Hepatocyte (in vitro differentiated cells): ENCODE data around the gene JARID2. TPM values are rescaled to one million over a fixed set of nuclear protein-coding genes. Genes with fewer than 3 reads are reported as not detected.
A peak's percentile ranks its signal among the peaks of the same experiment; 100 is the strongest.

Experiments used
- DNase-seq: peaks from one replicate; pipeline ENCODE4 v3.0.0-alpha.2; 2016; ENCODE audit warnings: low spot score
- H2AFZ ChIP-seq: fragments of 200-600 bp; sonication (generic); 2 replicates; pipeline ENCODE4 v1.6.0; 2016; ENCODE audit warnings: antibody characterized with exemption, mild to moderate bottlenecking
- H3K27ac ChIP-seq: fragments of 200-600 bp; sonication (generic); 2 replicates; pipeline ENCODE4 v1.5.1; 2016; ENCODE audit warnings: mild to moderate bottlenecking
- H3K27me3 ChIP-seq: fragments of 200-600 bp; sonication (generic); 2 replicates; pipeline ENCODE4 v1.6.1; 2016
- H3K36me3 ChIP-seq: fragments of 200-600 bp; sonication (generic); replicated peaks from 2 replicates; pipeline ENCODE4 v1.5.1; 2016; ENCODE audit warnings: low read depth; ENCODE audit not compliant: insufficient read depth
- H3K4me1 ChIP-seq: fragments of 200-600 bp; sonication (generic); 2 replicates; pipeline ENCODE4 v1.5.1; 2016; ENCODE audit warnings: mild to moderate bottlenecking, moderate library complexity; ENCODE audit not compliant: insufficient read depth
- H3K4me2 ChIP-seq: fragments of 200-600 bp; sonication (generic); 2 replicates; pipeline ENCODE4 v1.6.0; 2016
- H3K4me3 ChIP-seq: fragments of 200-600 bp; sonication (generic); 2 replicates; pipeline ENCODE4 v1.5.1; 2016; ENCODE audit warnings: mild to moderate bottlenecking
- H3K79me2 ChIP-seq: fragments of 200-600 bp; sonication (generic); 2 replicates; pipeline ENCODE4 v1.6.0; 2017; ENCODE audit warnings: mild to moderate bottlenecking
- H3K9me2 ChIP-seq: fragments of 200-600 bp; sonication (generic); replicated peaks from 2 replicates; pipeline ENCODE4 v1.6.0; 2017; ENCODE audit warnings: mild to moderate bottlenecking; ENCODE audit not compliant: insufficient read depth
- H3K9me3 ChIP-seq: fragments of 200-600 bp; sonication (generic); 2 replicates; pipeline ENCODE4 v1.5.1; 2016; ENCODE audit warnings: low read depth, mild to moderate bottlenecking
- H4K20me1 ChIP-seq: fragments of 200-600 bp; sonication (generic); 2 replicates; pipeline ENCODE4 v1.6.0; 2016; ENCODE audit warnings: mild to moderate bottlenecking; ENCODE audit not compliant: insufficient read depth, poor library complexity, severe bottlenecking
- EZH2 ChIP-seq: fragments of 200-600 bp; sonication (generic); IDR thresholded peaks from 2 replicates; pipeline ENCODE4 v1.6.1; 2016; ENCODE audit warnings: antibody characterized with exemption, mild to moderate bottlenecking, borderline replicate concordance
- EZH2phosphoT487 ChIP-seq: fragments of 200-600 bp; sonication (generic); IDR thresholded peaks from one replicate; pipeline ENCODE4 v1.6.1; 2018; ENCODE audit warnings: antibody characterized with exemption, mild to moderate bottlenecking, low read depth, moderate library complexity; ENCODE audit not compliant: unreplicated experiment, severe bottlenecking
- WGBS: methylation state at CpG from one replicate; pipeline ENCODE4 v1.1.6; 2016; ENCODE audit warnings: low lambda C conversion rate; ENCODE audit errors: missing lambda C conversion rate; 5-methylcytosine and 5-hydroxymethylcytosine counted together
- polyA plus RNA-seq: library from polyadenylated mRNA; unstranded; fragments of >200 nt; fragmentation: Nextera tagmentation; extraction: Ambion mirVana; gene quantifications from 2 replicates; pipeline ENCODE4 v1.2.1, GENCODE V29; 2016
- total RNA-seq: library from RNA; depleted of rRNA; stranded (reverse); fragments of >200 nt; gene quantifications from 2 replicates; pipeline ENCODE4 v1.2.3, GENCODE V29; 2014
- TF ChIP-seq, protein P1 (sequence below): fragments of 200-600 bp; sonication (generic); IDR thresholded peaks from 2 replicates; pipeline ENCODE4 v1.5.1; 2016; ENCODE audit warnings: antibody characterized with exemption, mild to moderate bottlenecking; ENCODE audit not compliant: poor library complexity

The JARID2 gene
- total and polyA plus RNA-seq, 2 experiments from 2014 or later: 4.6 to 11.6 TPM

DNA sequence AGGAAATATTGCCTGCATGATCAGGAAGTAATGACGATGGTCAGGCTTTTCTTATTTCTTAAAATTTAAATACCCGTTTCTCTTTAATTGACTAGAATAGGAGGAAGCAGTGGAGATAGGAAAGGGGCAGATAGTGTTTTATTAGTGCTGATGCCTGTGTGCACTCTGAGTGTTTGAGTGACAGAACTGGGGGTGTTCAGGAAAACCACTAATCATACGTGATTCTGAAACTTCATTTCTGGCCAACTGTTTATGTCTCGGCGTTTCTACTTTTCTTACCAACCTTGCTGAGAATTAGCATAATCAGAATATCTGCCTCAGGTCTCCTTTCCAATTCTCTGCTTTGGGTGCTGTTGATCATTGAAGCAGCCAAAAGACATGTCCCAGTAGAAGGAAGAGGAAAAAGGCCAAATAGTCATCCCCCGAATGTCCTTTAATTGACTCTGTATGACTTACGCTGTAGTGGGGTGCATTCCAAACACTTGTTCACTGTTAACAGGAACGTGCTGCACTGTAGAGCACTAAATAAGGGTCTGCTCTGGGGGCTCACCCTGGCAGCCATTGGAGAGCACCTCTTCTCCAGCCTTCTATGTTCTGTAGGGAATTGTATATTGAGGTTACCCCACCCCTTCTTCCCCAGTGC, 152.9 kb downstream of the JARID2 start:
- Histone ChIP-seq H3K27ac (no peak overlapping the region), H3K79me2 (peaks cover 66% of the 10 kb centered on the region), H4K20me1 (peaks cover 3% of the 10 kb centered on the region), H3K4me3 (no peak overlapping the region), H2AFZ (no peak overlapping the region), H3K36me3 (no peaks in the 10 kb centered on the region), H3K9me3 (no peaks in the 10 kb centered on the region), H3K4me2 (no peak overlapping the region), H3K4me1 (peaks cover 41% of the 10 kb centered on the region), H3K27me3 (no peaks in the 10 kb centered on the region), H3K9me2 (no peaks in the 10 kb centered on the region)
- WGBS: 87% methylated on average over 8 of the region's 8 CpGs
- TF ChIP-seq, protein P1, sequence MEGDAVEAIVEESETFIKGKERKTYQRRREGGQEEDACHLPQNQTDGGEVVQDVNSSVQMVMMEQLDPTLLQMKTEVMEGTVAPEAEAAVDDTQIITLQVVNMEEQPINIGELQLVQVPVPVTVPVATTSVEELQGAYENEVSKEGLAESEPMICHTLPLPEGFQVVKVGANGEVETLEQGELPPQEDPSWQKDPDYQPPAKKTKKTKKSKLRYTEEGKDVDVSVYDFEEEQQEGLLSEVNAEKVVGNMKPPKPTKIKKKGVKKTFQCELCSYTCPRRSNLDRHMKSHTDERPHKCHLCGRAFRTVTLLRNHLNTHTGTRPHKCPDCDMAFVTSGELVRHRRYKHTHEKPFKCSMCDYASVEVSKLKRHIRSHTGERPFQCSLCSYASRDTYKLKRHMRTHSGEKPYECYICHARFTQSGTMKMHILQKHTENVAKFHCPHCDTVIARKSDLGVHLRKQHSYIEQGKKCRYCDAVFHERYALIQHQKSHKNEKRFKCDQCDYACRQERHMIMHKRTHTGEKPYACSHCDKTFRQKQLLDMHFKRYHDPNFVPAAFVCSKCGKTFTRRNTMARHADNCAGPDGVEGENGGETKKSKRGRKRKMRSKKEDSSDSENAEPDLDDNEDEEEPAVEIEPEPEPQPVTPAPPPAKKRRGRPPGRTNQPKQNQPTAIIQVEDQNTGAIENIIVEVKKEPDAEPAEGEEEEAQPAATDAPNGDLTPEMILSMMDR: no peak
- DNase-seq: no peak

DNA sequence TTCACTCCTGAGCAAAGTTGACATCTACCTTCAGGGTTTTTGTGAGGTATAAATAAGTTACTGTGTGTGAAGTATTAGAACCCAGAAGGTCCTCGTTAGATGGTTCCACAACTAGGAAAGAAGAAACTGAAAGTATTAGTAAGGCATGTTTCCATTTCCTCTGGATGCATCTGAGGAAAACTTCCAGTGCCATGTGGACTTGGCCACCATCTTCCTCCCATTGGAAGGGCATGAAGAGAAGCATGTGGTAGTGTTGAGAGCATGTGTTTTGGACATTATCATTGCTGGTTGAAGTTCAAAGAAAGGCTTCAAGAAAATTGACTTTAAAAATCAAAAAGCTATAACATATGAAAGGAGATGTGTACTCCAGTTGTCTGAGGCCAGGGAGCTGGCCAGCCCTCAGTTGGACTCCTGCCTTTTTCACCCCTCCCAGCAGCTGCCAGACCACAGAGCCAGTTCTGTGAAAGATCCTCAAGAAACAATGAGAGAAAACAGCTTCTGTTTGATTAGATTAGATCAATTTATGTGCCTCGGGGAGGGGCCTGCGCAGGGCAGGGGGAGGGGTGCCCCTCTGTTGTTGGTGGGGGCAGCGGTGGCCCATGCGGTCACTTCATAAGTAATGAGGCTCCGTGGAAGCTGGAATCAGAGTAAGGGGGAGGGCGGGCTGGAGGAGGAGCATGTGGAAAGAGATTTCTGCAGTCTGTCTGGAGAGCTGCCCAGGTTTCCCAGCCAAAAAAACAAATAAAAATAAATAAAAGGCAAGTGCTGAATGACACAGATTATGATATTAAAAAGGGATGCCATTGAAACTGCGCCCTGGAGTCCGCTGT, 154.0 kb downstream of the JARID2 start:
- TF ChIP-seq, protein P1: no peak
- no peak for TF ChIP-seq EZH2phosphoT487
- no peak for TF ChIP-seq EZH2
- peaks cover 3% of the 10 kb centered on the region for H4K20me1 ChIP-seq
- no peak overlapping the region for H3K4me3 ChIP-seq
- H3K9me3 ChIP-seq: no peaks in the 10 kb centered on the region
- no peaks in the 10 kb centered on the region for H3K36me3 ChIP-seq
- peak overlapping the region; percentile 78 for H3K4me2 ChIP-seq
- DNase-seq: peak; percentile 75
- no peaks in the 10 kb centered on the region for H3K27me3 ChIP-seq
- H3K4me1 ChIP-seq: peaks cover 45% of the 10 kb centered on the region
- no peaks in the 10 kb centered on the region for H3K9me2 ChIP-seq
- H2AFZ ChIP-seq: no peak overlapping the region
- H3K27ac ChIP-seq: peak overlapping the region; percentile 20
- peaks cover 64% of the 10 kb centered on the region for H3K79me2 ChIP-seq
- 14% methylated on average over 9 of the region's 9 CpGs for WGBS

DNA sequence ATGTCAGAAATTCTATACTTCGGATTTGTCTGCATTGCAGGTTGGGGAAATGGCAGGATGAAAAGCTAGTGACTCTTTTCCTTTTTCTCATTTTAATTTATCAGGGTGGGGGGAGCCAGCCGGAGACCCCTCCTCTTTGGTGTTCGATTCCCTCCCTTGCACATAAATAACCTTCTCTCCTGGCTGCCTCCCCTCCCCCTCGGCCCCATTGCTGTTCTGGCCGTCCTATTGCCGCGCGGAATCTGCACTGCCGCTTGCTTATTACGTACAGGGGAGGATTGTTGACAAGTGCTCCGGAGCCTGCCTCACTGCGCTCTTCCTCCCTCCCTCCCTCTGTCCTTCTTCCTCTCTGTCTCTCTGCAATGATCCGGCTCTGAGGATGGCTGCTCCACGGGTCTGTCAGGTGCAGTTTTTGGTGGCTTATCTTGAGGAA, 154.7 kb downstream of the JARID2 start:
- WGBS: 16% methylated on average over 14 of the region's 14 CpGs
- H3K4me2 ChIP-seq: peak overlapping the region; percentile 78
- TF ChIP-seq EZH2phosphoT487 (no peak), EZH2 (no peak)
- TF ChIP-seq, protein P1: no peak
- H3K4me3 ChIP-seq: no peak overlapping the region
- no peaks in the 10 kb centered on the region for H3K9me3 ChIP-seq
- no peaks in the 10 kb centered on the region for H3K36me3 ChIP-seq
- H3K79me2 ChIP-seq: peaks cover 64% of the 10 kb centered on the region
- peaks cover 45% of the 10 kb centered on the region for H3K4me1 ChIP-seq
- H3K27ac ChIP-seq: peak overlapping the region; percentile 20
- peak; percentile 41 for DNase-seq
- H3K9me2 ChIP-seq: no peaks in the 10 kb centered on the region
- H2AFZ ChIP-seq: no peak overlapping the region
- no peaks in the 10 kb centered on the region for H3K27me3 ChIP-seq
- peaks cover 3% of the 10 kb centered on the region for H4K20me1 ChIP-seq
